ENCODE data around the gene ABHD16B.
A peak's percentile ranks its signal among the peaks of the same experiment; 100 is the strongest.

ABHD16B gene

DNA sequence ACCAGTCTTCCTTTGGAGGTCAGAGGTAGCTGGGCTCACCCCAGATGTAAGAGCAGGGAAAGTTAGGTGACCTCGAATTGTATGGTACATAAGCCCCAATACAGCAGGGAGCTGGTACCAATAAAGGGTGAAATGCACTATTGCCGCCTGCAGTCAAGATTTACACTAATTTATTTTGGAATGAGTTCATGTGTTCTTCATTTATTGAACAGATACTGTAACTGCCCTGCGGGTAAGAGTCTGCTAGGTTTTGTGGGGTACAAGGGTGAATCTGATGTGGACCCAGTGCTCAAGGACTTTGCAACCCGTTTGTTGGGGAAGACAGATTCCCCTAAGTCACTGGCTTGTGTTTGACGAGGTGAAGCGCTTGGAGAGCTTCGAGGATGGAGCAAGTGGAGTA, 31.1 kb downstream of the ABHD16B start:
- ChIA-PET POLR2A (interaction anchor here (1.2 kb wide), 1 partner anchor 14 kb away, joined by 4 read pairs; no protein-coding TSS in a partner anchor), CTCF (interaction anchor here (1.3 to 3.2 kb wide), 3 partner anchors 10 to 88 kb away, joined by 3 to 12 read pairs (median 4); partner anchors contain the start of gene TPD52L2)
- TF ChIP-seq CTCF (IDR thresholded peaks at IDR 0.05; ENCODE audit: insufficient read depth, low read length, missing control alignments) = no peak
- DNase-seq (ENCODE audit: low read depth, low spot score) = no peak
- no peak overlapping the region for H3K4me3 ChIP-seq (ENCODE audit: low read depth, low read length)

DNA sequence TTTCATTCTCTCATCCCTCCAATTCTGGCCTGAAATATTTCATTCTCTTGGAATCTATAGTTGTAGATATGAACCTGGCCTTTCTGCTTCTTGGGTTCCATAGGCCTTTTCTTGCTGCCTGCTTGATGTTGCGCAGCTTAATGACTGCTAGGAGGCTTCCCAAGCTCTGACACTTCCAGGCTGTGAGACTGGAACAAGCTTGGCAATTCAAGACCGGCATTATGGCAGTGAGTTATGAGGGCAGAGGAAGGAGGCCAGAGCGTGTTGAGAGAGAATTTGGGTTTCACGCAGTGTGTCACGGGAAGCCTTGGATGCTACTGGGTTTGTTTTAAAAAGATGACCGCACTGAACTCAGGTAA, 32.7 kb downstream of the ABHD16B start:
- DNase-seq (ENCODE audit: low read depth, low spot score) = no peak
- H3K4me3 ChIP-seq (ENCODE audit: low read depth, low read length) = peak overlapping the region; percentile 66
- ChIA-PET POLR2A (interaction anchor here (1.3 kb wide), 1 partner anchor 29 kb away, joined by 3 read pairs; the partner anchor contains the start of gene TPD52L2), CTCF (interaction anchor here (1.2 to 3.9 kb wide), 4 partner anchors 14 to 81 kb away, joined by 3 to 23 read pairs (median 10); no protein-coding TSS in a partner anchor)
- no peak for TF ChIP-seq CTCF (IDR thresholded peaks at IDR 0.05; ENCODE audit: insufficient read depth, low read length, missing control alignments)

DNA sequence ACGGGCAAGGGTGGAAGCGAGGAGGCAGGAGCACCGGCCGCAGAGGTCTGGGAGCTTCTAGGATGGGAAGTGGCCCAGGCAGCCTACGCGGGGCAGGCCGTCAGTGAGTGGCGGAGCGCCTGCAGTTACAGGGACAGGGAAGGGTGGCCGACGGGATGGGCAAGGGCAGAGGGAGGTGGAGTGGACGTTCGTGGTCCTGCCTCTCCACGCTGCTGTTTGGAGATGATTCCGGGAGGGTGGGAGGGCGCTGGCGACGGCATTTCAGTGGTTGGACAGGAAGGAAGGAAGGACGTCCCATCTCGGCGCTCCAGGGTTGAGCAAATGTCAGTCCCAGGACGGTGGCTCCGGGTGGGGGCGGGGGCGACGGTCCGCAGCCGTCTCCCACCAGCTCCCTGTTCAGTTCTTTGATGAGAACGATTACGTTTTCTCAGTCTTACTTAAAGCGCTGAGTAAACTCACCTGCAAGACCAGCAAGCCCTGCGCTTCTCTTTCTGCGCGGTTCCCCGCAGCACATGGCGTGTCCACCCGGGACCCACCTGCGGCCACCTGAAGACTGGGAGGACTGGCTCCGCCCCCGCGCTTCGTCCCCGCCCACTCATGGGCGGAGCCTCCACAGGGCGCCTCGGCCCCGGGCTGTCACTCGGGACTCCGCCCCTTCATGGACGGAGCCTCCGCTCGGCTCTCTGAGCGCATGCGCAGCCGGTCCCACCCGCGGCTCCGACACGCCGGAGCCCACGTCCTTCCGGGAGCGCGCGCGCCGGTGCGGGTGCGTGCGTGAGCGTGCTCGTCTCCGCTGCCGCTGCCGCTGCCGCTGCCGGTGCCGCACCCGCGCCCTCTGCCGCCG, 33.3 kb downstream of the ABHD16B start, which contains the start of gene DNAJC5:
Gene DNAJC5 (plus strand): TSS at position 769 of the 844 bp plus-strand sequence. CDS start 33,220 bp downstream, outside the sequence.
- ChIA-PET POLR2A (interaction anchor here (1.2 to 1.3 kb wide), 2 partner anchors 30 to 83 kb away, joined by 3 read pairs; partner anchors contain the start of gene TPD52L2), CTCF (interaction anchor here (1.2 to 3.9 kb wide), 3 partner anchors 13 to 79 kb away, joined by 3 to 23 read pairs (median 15); no protein-coding TSS in a partner anchor)
- peak; percentile 16 for DNase-seq (ENCODE audit: low read depth, low spot score)
- peak within 1 kb of the TSS; percentile 66 for H3K4me3 ChIP-seq (ENCODE audit: low read depth, low read length)
- TF ChIP-seq CTCF (IDR thresholded peaks at IDR 0.05; ENCODE audit: insufficient read depth, low read length, missing control alignments) = no peak

DNA sequence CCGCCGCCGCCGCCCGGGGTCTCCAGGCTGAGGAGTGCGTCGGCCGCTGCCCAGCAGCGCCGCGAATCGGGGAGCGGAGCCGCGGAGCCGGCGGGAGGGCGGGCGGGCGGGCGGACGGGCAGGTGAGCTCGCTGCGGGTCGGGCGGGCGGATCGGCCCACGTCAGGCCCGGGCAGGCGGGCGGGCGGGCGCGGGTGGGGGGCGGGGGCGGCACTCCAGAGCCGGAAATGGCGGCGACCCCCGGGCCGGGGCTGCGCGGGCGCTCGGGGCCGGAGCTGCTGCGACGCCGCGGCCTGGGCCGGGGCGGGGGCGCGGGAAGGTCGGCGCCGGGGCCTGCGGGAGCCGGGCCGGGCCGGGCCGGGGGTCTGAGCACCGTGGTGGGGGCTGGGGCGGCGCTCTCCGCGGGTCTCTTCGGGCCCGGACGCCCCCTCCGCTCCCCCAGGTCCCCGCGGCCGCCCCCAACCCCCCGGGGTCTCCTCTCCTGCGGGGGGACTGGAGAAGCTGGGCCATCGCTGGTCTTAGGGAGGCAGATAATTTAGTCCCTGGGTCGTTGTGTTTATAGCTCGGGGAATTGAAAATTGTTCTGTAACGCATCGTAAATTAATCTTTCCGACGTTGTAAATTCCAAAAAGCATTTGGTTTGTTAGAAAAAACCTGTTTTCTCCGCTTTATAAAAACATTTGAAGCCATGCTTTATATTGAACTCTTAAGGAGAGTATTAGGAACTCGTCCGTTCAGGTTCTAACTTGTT, 34.1 kb downstream of the ABHD16B start:
- CTCF ChIA-PET = interaction anchor here (0.7 to 3.9 kb wide), 6 partner anchors 13 to 197 kb away, joined by 3 to 23 read pairs (median 4); partner anchors contain the start of gene SAMD10
- TF ChIP-seq CTCF (IDR thresholded peaks at IDR 0.05; ENCODE audit: insufficient read depth, low read length, missing control alignments) = no peak
- no peak for DNase-seq (ENCODE audit: low read depth, low spot score)
- POLR2A ChIA-PET = interaction anchor here (1.0 to 1.2 kb wide), 2 partner anchors 30 to 83 kb away, joined by 3 to 6 read pairs; partner anchors contain the start of gene TPD52L2
- H3K4me3 ChIP-seq (ENCODE audit: low read depth, low read length) = peak overlapping the region; percentile 66

GRCh38 chr20:63895952-63896263, 34.6 kb downstream of the ABHD16B start:
- no peak for DNase-seq (ENCODE audit: low read depth, low spot score)
- CTCF ChIA-PET = interaction anchor here (0.7 to 3.9 kb wide), 6 partner anchors 12 to 197 kb away, joined by 3 to 23 read pairs (median 4); partner anchors contain the start of gene SAMD10
- peak overlapping the region; percentile 66 for H3K4me3 ChIP-seq (ENCODE audit: low read depth, low read length)
- TF ChIP-seq CTCF (IDR thresholded peaks at IDR 0.05; ENCODE audit: insufficient read depth, low read length, missing control alignments) = no peak
- POLR2A ChIA-PET = interaction anchor here (1.0 kb wide), 1 partner anchor 30 kb away, joined by 6 read pairs; the partner anchor contains the start of gene TPD52L2
